Stimulated activated CD4-positive, alpha-beta T cell treated with anti-CD3 and anti-CD28 coated beads, Interleukin-2, amount 100 ng/mL, for 24 hours (primary cell): ENCODE data around the gene KLF15.

ENCODE experiments used
- DNase-seq, 2 donors: peaks; one replicate each; pipeline ENCODE4 v3.0.0-alpha.2; 2020

Gene KLF15

DNA sequence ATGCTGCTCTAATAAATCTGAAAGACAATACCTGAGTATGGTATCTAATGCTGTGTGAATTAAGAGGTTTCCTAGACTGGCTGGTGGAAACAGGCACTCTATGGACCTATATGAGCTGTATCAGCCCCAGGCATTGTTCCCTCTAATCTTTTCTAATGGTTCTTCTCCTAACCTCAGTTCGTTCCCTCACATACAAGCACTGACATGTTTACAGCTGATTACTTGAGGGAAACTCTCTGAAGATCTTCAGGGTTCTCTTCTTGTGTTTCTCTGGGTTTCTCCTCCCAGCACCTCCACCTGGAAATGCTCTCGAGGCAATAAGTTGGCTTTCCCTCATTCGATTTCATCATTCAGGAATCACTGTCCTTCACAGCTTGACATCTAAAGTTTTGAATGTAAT lies 52.9 kb downstream of the KLF15 start:
- DNase-seq: no peak

- DNase-seq: no peak
Observed at GRCh38 chr3:126303272-126303671, 53.9 kb downstream of the KLF15 start.

DNA sequence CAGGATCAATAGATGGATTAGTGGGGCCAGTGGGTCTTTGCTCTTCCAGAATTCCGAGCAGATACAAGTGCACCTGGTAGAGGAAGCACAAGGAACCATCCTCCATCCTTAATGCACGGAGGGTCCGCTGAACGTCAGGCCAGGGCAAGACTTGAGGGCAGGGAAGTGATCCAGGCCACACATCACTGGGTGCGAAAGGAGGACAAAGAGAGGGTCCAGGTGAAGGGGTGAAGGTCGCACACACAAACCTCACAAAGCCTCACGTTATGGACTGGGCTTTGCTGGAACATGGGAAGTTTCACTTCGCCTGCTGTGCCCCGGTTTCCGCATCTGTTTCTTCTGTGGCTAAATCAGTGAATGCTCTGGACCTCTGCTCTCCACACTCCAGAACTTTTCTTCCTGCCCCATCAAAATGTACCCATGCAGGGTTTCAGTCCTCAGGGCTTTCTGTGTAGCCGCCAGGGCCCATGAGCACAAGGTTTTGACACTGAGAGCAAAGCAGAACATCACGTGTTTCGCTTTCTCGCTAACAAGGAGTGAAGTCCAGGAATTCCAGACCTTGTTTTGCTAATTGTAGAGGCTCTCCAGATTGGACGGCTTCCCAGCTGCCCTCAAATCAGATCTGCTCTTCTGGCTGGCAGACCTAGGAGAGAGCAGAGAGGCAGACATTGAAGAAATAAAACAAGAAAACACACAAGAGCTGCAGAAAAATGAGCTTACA lies 56.3 kb downstream of the KLF15 start:
- DNase-seq: no peak

GRCh38 chr3:126300001-126300760 lies 57.0 kb downstream of the KLF15 start:
- no peak for DNase-seq

- no peak for DNase-seq
Observed at GRCh38 chr3:126295407-126295939, 61.7 kb downstream of the KLF15 start.

DNA sequence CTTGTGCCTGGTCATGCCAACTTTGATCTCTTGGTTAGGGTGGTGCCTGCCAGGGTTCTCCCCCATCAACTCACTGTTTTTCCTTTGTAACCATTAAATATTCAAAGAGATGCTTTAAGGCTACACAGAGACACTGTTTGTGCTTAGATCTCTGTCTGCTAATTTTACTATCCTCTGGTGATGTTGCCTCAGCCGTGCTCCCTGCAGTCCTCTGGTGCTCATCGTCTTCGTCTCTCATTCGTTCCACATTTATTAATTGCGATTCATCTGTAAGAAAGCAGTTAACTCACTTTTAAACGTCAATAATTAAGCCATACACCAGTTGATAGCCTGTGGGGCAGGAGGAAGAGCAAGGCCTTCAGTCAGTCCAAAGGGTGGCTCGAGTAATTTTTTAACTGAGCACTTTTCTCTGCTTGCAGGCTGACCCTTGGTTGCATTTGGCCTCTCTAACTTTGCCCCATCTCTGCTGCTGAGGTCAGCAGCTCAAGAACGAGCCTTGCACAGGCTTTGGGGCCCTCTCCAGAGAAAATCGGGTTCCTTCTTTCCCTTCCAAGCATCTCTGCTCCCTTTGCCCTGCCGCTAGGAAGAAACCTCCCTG lies 62.9 kb downstream of the KLF15 start:
- no peak for DNase-seq

- no peak for DNase-seq
Observed at GRCh38 chr3:126293370-126294082, 63.7 kb downstream of the KLF15 start.
